ENCODE data around the gene ZNF552. TPM values are rescaled to one million over a fixed set of nuclear protein-coding genes. Genes with fewer than 3 reads are reported as not detected.
"Not testable (repeated sequence)": the region's sequence is repeated elsewhere in the genome, so short reads cannot be mapped to it uniquely, and the experiment has no call there.

The ZNF552 gene
- polyA plus RNA-seq, 3 donors = 13.1 to 31.5 (median 30.4) TPM

DNA sequence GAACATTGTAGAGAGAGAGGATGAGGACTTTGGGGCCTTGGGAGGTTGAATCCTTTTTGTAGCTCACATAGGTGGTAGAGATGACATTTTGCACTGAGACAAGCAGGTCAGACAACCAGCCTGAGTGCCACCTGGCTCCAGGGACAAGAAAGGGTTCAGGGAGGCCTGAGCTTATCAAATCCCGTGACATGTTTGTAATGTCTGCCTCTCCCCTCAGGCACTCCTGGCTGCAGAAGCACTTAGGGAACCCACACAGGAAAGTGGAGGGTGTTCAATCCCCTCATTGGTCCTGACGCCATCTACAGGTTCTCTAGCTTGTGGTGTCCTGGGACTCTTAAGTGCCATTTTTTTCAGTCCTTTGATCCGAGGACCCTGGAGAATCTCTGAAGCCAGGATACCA is 6.4 kb upstream of the ZNF552 start:
- DNase-seq = not testable (repeated sequence)

DNA sequence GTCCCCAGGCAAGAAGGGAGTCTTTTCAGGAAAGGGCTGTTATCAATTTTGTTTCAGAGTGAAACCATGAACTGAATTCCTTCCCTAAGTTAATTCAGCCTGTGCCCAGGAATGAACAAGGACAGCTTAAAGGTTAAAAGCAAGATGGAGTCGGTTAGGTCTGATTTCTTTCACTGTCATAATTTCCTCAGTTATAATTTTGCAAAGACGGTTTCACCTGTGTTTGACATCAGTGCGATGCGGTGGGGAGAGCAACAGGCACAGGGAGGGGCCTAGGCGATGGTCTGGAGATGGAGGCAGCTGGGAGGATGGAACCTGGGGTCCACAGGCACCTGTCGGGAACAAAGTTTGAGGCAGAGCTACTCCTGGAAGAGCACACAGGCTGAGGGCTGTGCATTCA is 5.9 kb upstream of the ZNF552 start:
- DNase-seq = no peak

DNA sequence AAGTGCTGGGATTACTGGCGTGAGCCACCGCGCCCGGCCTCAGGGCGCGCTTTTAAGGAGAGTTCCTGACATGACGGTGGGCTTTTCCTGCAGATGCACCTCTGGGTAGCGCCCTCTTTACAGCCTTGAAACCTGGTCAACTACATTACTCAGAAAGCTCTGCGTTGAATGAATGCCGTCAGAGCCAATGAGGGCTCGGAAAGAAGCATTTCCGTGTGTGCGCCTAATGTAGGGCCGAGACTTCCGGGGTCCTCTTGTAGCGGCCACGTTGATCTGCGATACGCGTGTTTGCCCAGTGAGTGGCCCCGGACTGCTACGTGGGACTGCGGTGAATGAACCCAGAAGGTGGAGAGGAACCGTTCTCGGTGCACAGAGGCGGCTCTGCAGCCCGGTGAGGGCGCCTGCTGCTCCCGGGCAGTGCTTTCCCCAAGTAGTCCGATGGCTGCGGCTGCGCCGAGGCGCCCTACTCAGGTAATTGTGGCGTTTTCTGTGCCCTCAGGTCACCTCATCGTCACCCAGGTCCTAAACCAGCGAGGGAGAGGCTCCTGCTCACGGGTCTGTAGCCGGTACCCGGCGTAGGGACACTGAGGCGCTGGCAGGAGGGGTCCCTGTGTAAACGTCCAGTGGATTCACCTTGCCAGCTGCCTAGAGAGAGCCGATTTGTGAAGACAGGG is 4.9 kb upstream of the ZNF552 start:
- DNase-seq = peak; percentile 92

DNA sequence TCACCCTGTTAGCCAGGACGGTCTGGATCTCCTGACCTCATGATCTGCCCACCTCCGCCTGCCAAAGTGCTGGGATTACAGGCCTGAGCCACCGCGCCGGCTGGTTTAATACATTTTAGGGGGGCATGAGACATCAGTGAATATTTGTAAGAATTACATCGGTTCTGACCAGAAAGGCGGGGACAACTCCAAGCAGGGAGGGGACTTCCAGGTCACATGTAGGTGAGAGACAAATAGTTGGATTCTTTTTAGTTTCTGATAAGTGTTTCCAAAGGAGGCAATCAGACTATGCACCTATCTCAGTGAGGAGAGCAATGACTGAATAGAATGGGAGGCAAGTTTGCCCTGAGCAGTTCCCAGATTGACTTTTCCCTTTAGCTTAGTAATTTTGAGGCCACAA is 3.7 kb upstream of the ZNF552 start:
- DNase-seq = no peak

DNA sequence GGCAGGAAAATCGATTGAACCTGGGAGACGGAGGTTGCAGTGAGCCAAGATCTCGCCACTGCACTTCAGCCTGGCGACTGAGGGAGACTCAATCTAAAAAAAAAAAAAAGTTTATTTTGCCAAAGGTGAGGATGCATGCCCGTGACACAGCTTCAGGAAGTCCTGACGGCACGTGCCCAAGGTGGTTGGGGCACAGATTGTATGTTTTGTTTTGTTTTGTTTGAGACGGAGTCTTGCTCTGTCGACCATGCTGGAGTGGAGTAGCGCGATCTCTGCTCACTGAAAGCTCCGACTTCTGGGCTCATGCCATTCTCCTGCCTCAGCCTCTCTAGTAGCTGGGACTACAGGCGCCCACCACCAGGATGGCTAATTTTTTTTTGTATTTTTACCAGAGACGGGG is 3.3 kb upstream of the ZNF552 start:
- no peak for DNase-seq

DNA sequence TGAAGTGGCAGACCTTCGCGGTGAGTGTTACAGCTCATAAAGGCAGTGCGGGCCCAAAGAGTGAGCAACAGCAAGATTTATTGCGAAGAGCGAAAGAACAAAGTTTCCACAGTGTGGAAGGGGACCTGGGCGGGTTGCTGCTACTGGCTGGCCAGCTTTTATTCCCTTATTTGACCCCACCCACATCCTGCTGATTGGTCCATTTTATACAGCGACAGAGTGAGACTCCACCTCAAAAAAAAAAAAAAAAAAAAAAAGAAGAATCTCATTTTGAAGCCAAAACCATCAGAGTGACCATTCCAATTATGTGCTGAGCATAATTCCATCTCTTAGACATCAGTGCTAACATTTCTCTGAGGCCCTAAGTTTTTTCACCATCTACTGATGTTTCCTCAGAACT is 1.9 kb upstream of the ZNF552 start:
- no peak for DNase-seq

DNA sequence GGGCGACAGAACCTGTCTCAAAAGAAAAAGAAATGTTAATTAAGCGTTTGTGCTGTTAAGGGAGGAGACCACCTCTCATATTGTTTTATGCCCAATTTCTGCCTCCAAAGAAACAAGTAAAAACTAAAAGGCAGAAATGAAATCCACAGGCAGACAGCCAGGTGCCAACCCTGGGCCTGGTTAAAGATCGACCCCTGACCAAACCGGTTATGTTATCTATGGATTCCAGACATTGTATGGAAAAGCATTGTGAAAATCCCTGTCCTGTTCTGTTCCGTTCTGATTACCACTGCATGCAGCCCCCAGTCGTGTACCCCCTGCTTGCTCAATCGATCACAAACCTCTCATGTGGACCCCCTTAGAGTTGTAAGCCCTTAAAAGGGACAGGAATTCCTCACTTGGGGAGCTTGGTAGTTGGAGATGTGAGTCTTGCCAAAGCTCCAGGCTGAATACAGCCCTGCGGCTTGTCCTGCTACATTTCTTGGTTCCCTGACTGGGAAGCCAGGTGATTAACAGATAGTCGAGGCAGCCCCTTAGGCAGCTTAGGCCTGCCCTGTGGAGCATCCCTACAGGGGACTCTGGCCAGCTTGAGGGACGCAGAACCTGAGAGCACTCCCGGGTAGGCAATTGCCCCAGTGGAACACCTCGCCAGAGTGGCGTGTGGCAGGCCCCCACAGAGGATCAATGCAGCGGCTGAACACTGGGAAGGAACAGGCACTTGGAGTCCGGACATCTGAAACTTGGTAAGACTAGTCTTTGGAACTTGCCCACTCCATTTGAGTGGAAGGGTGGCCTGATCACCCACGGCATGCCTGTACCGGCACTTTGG is 748 bp upstream of the ZNF552 start:
- DNase-seq = no peak

DNA sequence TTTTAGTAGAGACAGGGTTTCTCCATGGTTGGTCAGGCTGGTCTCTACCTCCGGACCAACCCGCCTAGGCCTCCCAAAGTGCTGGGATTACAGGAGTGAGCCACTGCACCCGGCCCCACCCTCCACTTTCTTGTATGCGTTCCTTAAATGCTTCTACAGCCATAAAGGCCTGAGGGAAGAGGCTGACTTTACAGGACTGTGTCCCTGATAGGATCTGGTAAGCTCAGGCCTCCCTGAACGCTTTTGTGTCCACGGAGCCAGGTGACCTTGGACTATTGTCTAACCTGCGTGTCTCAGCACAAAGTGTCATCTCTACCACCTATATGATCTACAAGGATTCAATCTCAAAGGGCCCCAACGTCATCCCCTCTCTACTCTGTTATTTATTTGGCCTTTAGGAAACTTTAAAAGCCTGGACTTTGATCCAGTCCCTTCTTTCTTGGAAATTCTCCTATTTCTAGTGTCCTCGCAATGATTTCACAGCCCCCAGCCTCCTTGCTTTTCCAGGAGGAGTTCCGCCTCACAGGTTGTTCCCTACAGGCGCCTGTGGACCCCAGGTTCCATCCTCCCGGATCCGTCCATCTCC is 701 bp downstream of the ZNF552 start:
- no peak for DNase-seq

DNA sequence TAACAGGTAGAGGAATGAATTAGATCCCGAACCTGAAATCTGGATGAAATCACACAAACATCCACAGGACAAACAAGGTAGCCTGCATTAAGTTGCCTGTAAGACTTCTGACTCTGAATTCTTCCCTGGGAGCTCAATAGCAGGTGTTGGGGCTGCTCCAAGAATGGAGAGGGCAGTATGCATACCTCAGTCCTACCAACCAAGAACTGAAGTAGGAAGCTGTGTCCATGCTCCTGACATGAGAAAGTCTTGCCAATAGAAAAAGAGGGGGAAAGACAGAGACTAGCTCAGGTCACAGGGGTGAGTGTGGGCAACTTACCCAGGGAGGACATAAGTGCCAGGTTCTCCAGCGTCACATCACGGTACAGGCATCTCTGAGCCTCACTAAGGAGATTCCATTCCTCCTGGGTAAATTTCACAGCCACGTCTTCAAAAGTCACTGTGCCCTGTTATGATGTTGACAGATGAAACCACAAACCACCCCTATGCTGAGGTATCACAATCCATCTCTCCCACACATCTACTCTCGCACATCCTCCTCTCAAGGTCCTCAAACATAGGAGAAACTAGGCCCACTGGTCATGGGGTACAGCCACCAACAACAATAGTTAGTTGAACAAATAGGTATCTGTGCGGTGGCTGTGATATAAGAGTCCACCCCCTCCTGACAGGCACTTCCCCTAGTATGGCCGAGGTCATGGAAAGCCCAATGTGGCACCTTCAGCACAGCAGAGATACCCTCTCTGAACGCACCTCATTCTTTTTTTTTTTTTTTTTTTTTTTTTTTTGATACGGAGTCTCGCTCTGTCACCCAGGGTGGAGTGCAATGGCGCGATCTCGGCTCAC is 1.5 kb downstream of the ZNF552 start:
- DNase-seq = not testable (repeated sequence)

DNA sequence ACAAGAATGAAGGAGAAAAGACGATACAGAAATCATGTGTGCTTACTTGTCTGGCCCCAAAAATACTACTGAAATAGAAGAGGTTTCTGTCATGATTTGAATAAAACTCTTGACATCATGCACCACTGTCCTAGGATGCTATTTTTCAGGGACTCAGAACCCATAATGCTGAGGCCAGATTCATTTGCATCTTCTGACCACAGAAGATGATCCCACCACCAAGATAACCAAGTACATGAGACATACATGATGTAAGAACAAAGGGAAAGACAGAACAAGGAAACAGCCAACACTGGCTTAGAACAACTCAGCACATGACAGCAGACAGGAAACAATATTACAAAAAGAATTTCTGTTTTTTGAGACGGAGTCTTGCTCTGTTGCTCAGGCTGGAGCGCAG is 2.5 kb downstream of the ZNF552 start:
- DNase-seq = no peak

DNA sequence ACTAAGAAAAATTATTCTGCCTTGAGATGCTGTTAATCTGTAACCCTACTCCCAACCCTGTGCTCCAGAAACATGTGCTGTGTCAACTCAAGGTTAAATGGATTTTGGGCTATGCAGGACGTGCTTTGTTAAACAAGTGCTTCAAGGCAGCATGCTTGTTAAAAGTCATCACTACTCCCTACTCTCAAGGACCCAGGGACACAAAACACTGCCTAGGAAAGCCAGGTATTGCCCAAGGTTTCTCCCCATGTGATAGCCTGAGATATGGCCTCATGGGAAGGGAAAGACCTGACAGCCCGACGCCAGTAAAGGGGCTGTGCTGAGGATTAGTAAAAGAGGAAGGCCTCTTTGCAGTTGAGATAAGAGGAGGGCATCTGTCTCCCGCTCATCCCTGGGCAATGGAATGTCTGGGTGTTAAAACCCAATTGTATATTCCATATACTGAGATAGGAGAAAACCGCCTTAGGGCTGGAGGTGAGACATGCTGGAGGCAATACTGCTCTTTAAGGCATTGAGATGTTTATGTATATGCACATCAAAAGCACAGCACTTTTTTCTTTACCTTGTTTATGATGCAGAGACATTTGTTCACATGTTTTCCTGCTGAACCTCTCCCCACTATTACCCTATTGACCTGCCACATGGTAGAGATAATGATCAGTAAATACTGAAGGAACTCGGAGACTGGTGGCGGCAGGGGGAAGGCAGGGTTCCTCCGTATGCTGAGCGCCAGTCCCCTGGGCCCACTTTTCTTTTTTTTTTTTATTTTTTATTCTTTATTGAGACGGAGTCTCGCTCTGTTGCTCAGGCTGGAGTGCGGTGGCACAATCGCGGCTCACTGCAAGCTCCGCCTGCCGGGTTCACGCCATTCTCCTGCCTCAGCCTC is 4.1 kb downstream of the ZNF552 start:
- DNase-seq = not testable (repeated sequence)

DNA sequence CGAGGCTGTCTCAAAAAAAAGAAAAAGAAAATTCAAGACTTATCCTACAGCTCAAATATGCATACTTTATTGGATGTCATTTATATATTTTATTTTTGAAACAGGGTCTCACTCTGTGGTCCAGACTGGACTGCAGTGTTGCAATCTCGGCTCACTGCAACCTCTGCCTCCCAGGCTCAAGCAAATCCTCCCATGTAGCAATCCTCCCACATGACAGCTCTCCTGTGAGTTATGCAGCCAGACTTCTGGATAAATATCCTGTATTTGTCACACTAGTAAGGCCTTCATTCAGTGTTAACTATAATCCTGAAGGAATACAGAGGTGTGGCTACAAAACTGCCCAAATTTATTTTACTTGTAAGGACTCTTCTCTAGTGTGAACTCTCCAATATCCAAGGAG is 7.2 kb downstream of the ZNF552 start:
- DNase-seq = no peak

DNA sequence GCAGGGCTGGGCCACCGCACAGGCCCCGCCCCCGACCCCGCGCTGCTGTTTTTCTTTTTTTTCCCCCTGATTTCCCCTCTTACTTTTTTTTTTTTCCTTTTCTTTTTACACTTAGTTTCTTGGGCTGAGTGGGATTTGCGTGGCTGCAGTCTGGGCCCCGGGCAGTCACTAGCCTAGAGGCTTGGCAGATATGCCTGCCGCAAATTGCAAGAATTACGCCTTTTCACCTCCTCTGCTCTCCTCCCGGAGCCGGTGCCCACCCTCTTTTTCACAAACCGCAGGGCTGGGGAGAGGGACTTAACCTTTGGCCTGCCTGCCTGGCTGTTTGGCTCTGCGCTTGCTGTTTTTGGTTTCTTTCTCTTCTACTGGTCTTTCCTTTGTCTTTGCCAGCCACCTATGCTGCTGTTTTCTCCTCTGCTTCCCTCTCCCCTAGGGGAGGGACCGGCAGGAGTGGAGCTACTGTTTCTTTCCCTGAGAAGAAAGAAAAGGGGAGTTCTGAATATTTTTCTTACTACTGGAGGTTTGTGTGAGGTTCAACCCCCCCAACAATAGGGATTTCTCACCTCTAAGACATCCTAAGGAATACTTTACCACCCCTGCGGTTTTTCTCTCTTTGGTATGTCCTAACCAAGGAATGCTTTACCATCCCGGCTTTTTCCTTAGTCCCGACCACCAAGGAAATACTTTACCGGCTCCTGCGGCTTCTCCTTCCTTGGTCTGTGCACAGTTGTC is 11.0 kb downstream of the ZNF552 start:
- peak; percentile 57 for DNase-seq

DNA sequence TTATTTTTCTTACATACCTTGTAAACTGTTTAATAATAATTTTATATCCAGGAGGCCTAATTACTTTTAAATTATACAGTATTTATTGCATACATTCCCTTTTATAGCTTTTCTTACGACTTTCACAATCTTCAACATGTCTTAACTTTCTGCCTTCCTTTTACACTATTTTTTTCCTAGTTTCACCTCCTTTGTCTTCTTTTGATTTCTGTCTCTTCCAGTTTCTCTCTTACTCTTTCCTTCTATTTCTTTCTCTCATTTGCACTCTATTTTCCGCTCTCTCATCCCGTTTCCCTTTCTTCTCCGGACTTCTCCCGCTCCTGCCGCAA is 11.5 kb downstream of the ZNF552 start:
- no peak for DNase-seq

DNA sequence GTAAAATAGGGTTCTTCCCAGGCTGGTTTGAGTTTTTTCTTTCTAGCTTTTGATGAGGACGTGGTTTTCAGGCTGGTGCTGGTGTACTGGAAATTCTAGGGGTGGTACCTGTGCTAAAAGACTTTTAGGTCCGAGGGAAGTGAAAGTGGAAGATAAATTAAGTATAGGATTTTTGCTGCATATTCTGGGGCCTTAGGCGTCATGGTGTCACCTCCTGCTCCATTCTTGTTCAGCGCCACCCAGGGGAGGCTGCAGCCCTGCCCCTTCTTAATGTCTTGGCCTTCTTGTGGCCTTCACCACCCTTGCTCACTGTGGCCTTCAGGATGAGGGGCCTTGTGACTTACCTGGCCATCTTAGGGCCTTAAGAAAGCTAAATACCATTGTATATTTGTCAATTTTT is 12.4 kb downstream of the ZNF552 start:
- no peak for DNase-seq

DNA sequence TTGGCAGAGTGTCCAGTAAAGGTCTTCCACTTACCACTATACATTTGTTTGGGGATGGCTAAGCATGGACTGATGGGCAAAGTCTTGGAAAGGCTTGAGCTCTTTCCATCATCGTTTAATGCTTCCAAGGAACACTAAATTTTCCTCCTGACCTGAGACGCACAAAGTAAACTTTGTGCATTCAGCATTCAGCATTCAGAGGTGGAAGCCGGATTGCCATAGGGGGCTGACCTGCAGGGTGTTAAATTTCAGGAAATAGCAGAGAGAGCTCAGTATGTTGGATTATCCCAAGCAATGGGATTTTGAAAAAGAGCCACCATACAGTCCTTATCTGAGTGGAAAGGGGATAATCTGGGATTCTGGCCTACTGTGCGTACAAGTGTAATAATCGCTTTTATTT is 14.0 kb downstream of the ZNF552 start:
- no peak for DNase-seq

DNA sequence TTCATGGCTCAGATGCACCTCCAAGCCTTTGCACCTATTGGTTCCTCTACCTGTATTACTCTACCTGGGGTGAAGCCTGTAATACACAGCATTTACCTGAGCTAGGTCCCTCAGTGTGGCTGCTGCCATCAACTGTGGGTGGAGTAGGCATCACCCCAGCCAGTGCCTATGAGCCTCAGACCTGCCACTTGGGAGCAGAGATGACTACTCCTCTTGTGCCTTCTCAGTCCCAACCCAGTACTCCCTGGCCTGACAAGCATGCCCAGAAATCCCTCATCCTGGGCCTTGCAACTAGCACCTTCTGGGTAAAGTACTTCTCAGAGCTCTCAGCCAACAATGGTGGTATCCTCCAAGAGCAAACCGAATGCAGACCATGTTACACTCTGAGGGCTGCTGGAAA is 18.1 kb downstream of the ZNF552 start:
- DNase-seq = not testable (repeated sequence)

DNA sequence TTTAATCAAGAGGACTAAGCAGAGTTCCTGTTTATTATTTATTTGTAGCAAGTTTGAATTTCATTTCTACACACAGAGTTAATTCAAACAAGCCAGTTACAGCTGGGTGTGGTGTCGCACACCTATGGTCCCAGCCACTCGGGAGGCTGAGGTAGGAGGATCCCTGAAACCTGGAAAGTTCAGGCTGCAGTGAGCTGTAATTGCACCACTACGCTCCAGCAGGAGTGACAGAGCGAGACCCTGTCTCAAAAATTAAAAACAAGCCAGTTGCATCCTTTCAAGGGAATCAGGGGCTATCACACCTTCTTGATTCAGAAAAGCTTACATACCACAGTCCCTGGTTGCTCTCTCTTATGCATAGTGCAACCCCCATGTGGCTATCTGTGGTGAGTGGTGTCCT is 25.4 kb downstream of the ZNF552 start:
- no peak for DNase-seq

DNA sequence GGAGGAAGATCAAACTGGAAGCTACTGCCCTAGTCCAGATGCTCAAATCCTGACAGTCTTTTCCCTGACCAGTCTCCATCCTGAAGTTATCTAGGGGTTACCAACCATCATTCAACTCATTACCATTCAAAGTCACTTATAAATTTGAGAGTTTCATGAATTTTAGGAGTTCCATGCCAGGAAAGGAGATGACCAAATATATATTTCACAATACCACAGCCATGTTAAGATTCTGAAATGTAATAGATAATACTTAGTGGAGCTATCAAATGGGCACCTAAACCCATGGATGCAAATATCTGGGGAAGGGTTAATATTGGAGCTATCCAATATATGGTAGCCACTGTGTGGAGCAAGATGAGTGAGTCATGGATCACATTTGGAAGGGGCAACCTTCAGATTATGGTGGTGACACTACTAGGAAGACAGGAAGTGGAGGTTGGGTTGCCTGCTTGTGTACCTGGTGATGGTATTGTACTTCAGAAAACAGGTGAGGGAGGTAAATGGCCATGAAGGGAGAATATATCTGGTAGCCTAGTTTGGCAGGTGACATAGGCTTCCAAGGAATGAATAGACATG is 26.5 kb downstream of the ZNF552 start:
- DNase-seq = no peak

DNA sequence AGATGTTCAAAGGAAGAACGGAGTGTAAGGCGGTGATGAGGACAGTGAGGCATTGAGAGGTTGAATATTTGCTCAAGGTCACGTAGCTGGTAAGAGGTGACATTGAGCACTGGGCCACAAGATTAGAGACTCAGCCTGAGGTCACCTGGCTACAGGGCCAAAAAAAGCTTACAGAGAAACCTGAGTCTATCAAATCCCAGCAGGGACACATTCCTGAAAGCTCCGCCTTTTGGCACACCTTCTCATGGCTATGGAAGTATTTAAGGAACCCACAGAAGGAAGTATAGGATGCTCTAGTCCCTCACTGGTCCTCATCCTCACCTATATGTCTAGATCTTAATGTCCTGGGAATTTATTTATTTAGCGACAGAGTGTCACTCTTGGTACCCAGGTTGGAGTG is 27.8 kb downstream of the ZNF552 start:
- no peak for DNase-seq
